MCF 10A (cell line): ENCODE data around the gene TMEM74B. TPM values are rescaled to one million over a fixed set of nuclear protein-coding genes. Genes with fewer than 3 reads are reported as not detected.

Experiments used
- BruUV-seq: library from RNA; stranded (reverse); fragments of 400-500 nt; replicated peaks from 2 replicates; lab custom pipeline; 2021; lab: Mats Ljungman, UMichigan
- CTCF ChIA-PET: fragments of 300-600 bp; sonication (Branson Sonifier 250); formaldehyde crosslinking; extraction: SDS; loops from one replicate; lab custom pipeline; 2021; ENCODE audit warnings: antibody characterized with exemption, inconsistent platforms; lab: Yijun Ruan, JAX
- POLR2A ChIA-PET: fragments of 300-600, 350-650 bp; sonication (Branson Sonifier 250); formaldehyde crosslinking; extraction: SDS; loops from one replicate; lab custom pipeline; 2020; ENCODE audit warnings: antibody characterized with exemption, inconsistent platforms; lab: Yijun Ruan, JAX
- DNase-seq: peaks from one replicate; pipeline ENCODE4 v3.0.0-alpha.2; 2018; ENCODE audit not compliant: unreplicated experiment
- H3K27ac Mint-ChIP-seq: one replicate; pipeline ENCODE4 v1.8.0; 2022; ENCODE audit warnings: mild to moderate bottlenecking, low read depth, mixed read lengths; ENCODE audit not compliant: unreplicated experiment
- H3K27me3 Mint-ChIP-seq: one replicate; pipeline ENCODE4 v1.8.0; 2022; ENCODE audit warnings: mixed read lengths; ENCODE audit not compliant: insufficient read depth, unreplicated experiment
- H3K36me3 Mint-ChIP-seq: one replicate; pipeline ENCODE4 v1.8.0; 2022; ENCODE audit warnings: mild to moderate bottlenecking, moderate library complexity, mixed read lengths; ENCODE audit not compliant: insufficient read depth, unreplicated experiment
- H3K4me1 Mint-ChIP-seq: one replicate; pipeline ENCODE4 v1.8.0; 2022; ENCODE audit warnings: mixed read lengths; ENCODE audit not compliant: insufficient read depth, unreplicated experiment
- H3K4me3 Mint-ChIP-seq: one replicate; pipeline ENCODE4 v1.8.0; 2022; ENCODE audit warnings: mild to moderate bottlenecking, moderate library complexity, mixed read lengths; ENCODE audit not compliant: unreplicated experiment
- H3K9me3 Mint-ChIP-seq: one replicate; pipeline ENCODE4 v1.8.0; 2022; ENCODE audit warnings: mixed read lengths; ENCODE audit not compliant: unreplicated experiment
- CTCF ChIP-seq: fragments of 200-600 bp; IDR thresholded peaks from one replicate; pipeline ENCODE4 v1.8.0; 2022; ENCODE audit warnings: antibody characterized with exemption, mild to moderate bottlenecking; ENCODE audit not compliant: unreplicated experiment
- intact Hi-C: fragments of 100-400 bp; cut with micrococcal nuclease; formaldehyde crosslinking; loops from 2 replicates; pipeline ENCODE4 v1.14.1; 2022
- total RNA-seq: library from RNA; stranded (reverse); gene quantifications from 2 replicates; pipeline ENCODE4 v1.2.3, GENCODE V29; 2022

The TMEM74B gene
- total RNA-seq, 1 experiment from 2014 or later: not detected

- Mint-ChIP-seq H3K4me3 (no peak overlapping the region), H3K4me1 (peaks cover 15% of the 10 kb centered on the region), H3K9me3 (no peaks in the 10 kb centered on the region), H3K27me3 (peaks cover 70% of the 10 kb centered on the region), H3K36me3 (no peaks in the 10 kb centered on the region), H3K27ac (peak overlapping the region; percentile 21)
- ChIA-PET CTCF (interaction anchor here (0.7 to 1.4 kb wide), 4 partner anchors 35 to 260 kb away, joined by 3 to 4 read pairs (median 3); no protein-coding TSS in a partner anchor), POLR2A (interaction anchor here (1.5 kb wide), 1 partner anchor 10 kb away, joined by 4 read pairs; the partner anchor contains the start of gene RAD21L1)
- TF ChIP-seq CTCF: no peak
- no peak for DNase-seq
- intact Hi-C loops: loop anchor here (10.0 kb wide), 1 partner anchor 219 kb away; no protein-coding TSS in a partner anchor
- no TSS peak for BruUV-seq
Observed at GRCh38 chr20:1215386-1216170, 30.8 kb upstream of the TMEM74B start.

- TF ChIP-seq CTCF: no peak
- BruUV-seq: no TSS peak
- H3K9me3 Mint-ChIP-seq: no peaks in the 10 kb centered on the region
- H3K4me3 Mint-ChIP-seq: no peak overlapping the region
- intact Hi-C loops: loop anchor here (5.0 to 10.0 kb wide), 2 partner anchors 220 to 258 kb away; no protein-coding TSS in a partner anchor
- peaks cover 20% of the 10 kb centered on the region for H3K4me1 Mint-ChIP-seq
- no peak for DNase-seq
- CTCF ChIA-PET: interaction anchor here (0.7 to 7.1 kb wide), 9 partner anchors 13 to 398 kb away, joined by 3 to 56 read pairs (median 4); no protein-coding TSS in a partner anchor
- H3K27ac Mint-ChIP-seq: no peak overlapping the region
- H3K36me3 Mint-ChIP-seq: no peaks in the 10 kb centered on the region
- POLR2A ChIA-PET: interaction anchor here (1.5 to 1.6 kb wide), 2 partner anchors 11 kb away, joined by 4 to 5 read pairs; partner anchors contain the start of gene RAD21L1
- peaks cover 70% of the 10 kb centered on the region for H3K27me3 Mint-ChIP-seq
Observed at GRCh38 chr20:1214838-1215261, 30.1 kb upstream of the TMEM74B start.

GRCh38 chr20:1212607-1213396 lies 28.0 kb upstream of the TMEM74B start:
- Mint-ChIP-seq H3K36me3 (no peaks in the 10 kb centered on the region), H3K4me3 (no peak overlapping the region), H3K27me3 (peaks cover 58% of the 10 kb centered on the region), H3K27ac (no peak overlapping the region), H3K9me3 (no peaks in the 10 kb centered on the region), H3K4me1 (peaks cover 20% of the 10 kb centered on the region)
- BruUV-seq: no TSS peak
- ChIA-PET POLR2A (interaction anchor here (0.6 to 1.0 kb wide), 4 partner anchors 12 to 97 kb away, joined by 3 read pairs; no protein-coding TSS in a partner anchor), CTCF (interaction anchor here (0.6 to 7.1 kb wide), 37 partner anchors 9 to 690 kb away, joined by 3 to 56 read pairs (median 4); partner anchors contain the start of genes C20orf202, FAM110A and RAD21L1)
- intact Hi-C loops: loop anchor here (1.0 to 10.0 kb wide), 4 partner anchors 104 to 397 kb away; no protein-coding TSS in a partner anchor
- peak; percentile 74 for DNase-seq
- peak; percentile 78 for TF ChIP-seq CTCF
